HepG2 (cell line): ENCODE results near the gene SERTM1. TPM values are rescaled to one million over a fixed set of nuclear protein-coding genes. Genes with fewer than 3 reads are reported as not detected.

ENCODE experiments used
- ATAC-seq: fragments of 200-7000 bp; cut with Tn5 transposase; 3 replicates; pipeline ENCODE4 v1.9.1; 2020; ENCODE audit warnings: mild to moderate bottlenecking, moderate library complexity
- BruUV-seq: library from RNA; stranded (reverse); fragments of 400-500 nt; replicated peaks from 2 replicates; lab custom pipeline; 2021; lab: Mats Ljungman, UMichigan
- CTCF ChIA-PET: fragments of 300-600 bp; formaldehyde crosslinking; extraction: SDS; loops from one replicate; lab custom pipeline; 2021; ENCODE audit warnings: low total read pairs, inconsistent platforms, low intra/inter-chr PET ratio; lab: Yijun Ruan, JAX
- POLR2A ChIA-PET: fragments of 350-600 bp; sonication (Branson Sonifier 250); formaldehyde crosslinking; loops from one replicate; lab custom pipeline; 2020; ENCODE audit warnings: antibody characterized with exemption, inconsistent platforms; lab: Yijun Ruan, JAX
- DNase-seq: peaks from one replicate; pipeline ENCODE4 v3.0.0-alpha.2; 2015; ENCODE audit warnings: low spot score
- FAIRE-seq: peaks from 3 replicates; lab custom pipeline; 2011; peaks lifted over from hg19 to GRCh38; lab: Jason Lieb, UNC
- H2AFZ ChIP-seq: one replicate; pipeline ENCODE4 v1.6.1; 2011; ENCODE audit warnings: low read length, inconsistent platforms
- H3K27ac ChIP-seq: fragments of 300-600 bp; 3 replicates; pipeline ENCODE4 v1.8.0; 2011; ENCODE audit warnings: mixed run types, mild to moderate bottlenecking, mixed read lengths, low read length, inconsistent platforms; ENCODE audit not compliant: insufficient read depth; ENCODE audit errors: extremely low read length
- H3K27me3 ChIP-seq, 2 experiments: fragments of 200-600 bp in 1 of 2; 2 replicates in 1 of 2; 3 replicates in 1 of 2; pipeline versions ENCODE4 v1.6.0 to v1.8.0; 2011; ENCODE audit warnings: low read length in 2 of 2, mild to moderate bottlenecking in 2 of 2, moderate library complexity in 2 of 2, inconsistent platforms in 1 of 2; ENCODE audit not compliant: insufficient read depth in 2 of 2, control insufficient read depth in 1 of 2
- H3K36me3 ChIP-seq, 2 experiments: fragments of 200-600 bp in 1 of 2; replicated peaks in 1 of 2; 2 replicates in 1 of 2; 3 replicates in 1 of 2; pipeline versions ENCODE4 v1.5.1 to v1.8.0; 2011; ENCODE audit warnings: low read length in 2 of 2, inconsistent platforms in 1 of 2; ENCODE audit not compliant: insufficient read depth in 2 of 2, control insufficient read depth in 1 of 2
- H3K4me1 ChIP-seq: 2 replicates; pipeline ENCODE4 v1.5.1; 2012; ENCODE audit warnings: low read length, inconsistent platforms; ENCODE audit not compliant: insufficient read depth
- H3K4me2 ChIP-seq: 2 replicates; pipeline ENCODE4 v1.6.0; 2011; ENCODE audit warnings: low read depth, low read length, inconsistent platforms
- H3K4me3 ChIP-seq, 3 experiments: fragments of 200-600 bp in 1 of 3; sonication (generic), shearing (Covaris generic) in 1 of 3; replicated peaks in 1 of 3; 2 replicates each; pipeline ENCODE4 v1.5.1; 2011 to 2016; ENCODE audit warnings: low read length in 3 of 3, inconsistent platforms in 2 of 3, low read depth in 2 of 3, mild to moderate bottlenecking in 2 of 3, control low read depth in 1 of 3, mixed read lengths in 1 of 3; ENCODE audit not compliant: insufficient read depth in 1 of 3
- H3K79me2 ChIP-seq: one replicate; pipeline ENCODE4 v1.6.1; 2011; ENCODE audit warnings: low read length, inconsistent platforms; ENCODE audit not compliant: insufficient read depth
- H3K9ac ChIP-seq: 2 replicates; pipeline ENCODE4 v1.6.0; 2011; ENCODE audit warnings: mild to moderate bottlenecking, low read depth, low read length, inconsistent platforms; ENCODE audit not compliant: insufficient read depth
- H3K9me3 ChIP-seq: 2 replicates; pipeline ENCODE4 v1.5.1; 2012; ENCODE audit warnings: mild to moderate bottlenecking, low read length
- H4K20me1 ChIP-seq: 2 replicates; pipeline ENCODE4 v1.6.0; 2011; ENCODE audit warnings: inconsistent platforms, mild to moderate bottlenecking, low read length, moderate library complexity; ENCODE audit not compliant: insufficient read depth
- CBX2 ChIP-seq, 2 experiments: fragments of 200-600 bp in 1 of 2; sonication (generic); formaldehyde crosslinking in 1 of 2; IDR thresholded peaks; 2 replicates each; pipeline versions ENCODE4 v1.7.0 to v1.8.1; 2018 to 2022; ENCODE audit warnings: low read depth in 2 of 2, low read length in 1 of 2, mild to moderate bottlenecking in 1 of 2, missing genetic modification reagents in 1 of 2
- EZH2 ChIP-seq: conservative IDR thresholded peaks from 2 replicates; pipeline ENCODE4 v1.6.1; 2012; ENCODE audit warnings: mild to moderate bottlenecking, low read depth, low read length, moderate library complexity
- FOXA3 ChIP-seq: IDR thresholded peaks from 2 replicates; pipeline ENCODE4 v1.6.1; 2016; ENCODE audit warnings: missing genetic modification reagents, missing compliant biosample characterization
- GATAD1 ChIP-seq: IDR thresholded peaks from 2 replicates; pipeline ENCODE4 v1.6.1; 2016; ENCODE audit warnings: missing genetic modification reagents, missing compliant biosample characterization
- IRX3 ChIP-seq: sonication (generic); formaldehyde crosslinking; IDR thresholded peaks from 2 replicates; pipeline ENCODE4 v1.8.1; 2023; ENCODE audit warnings: mild to moderate bottlenecking, low read depth, missing genetic modification reagents, borderline replicate concordance
- NCOA1 ChIP-seq: sonication (generic); formaldehyde crosslinking; IDR thresholded peaks from 2 replicates; pipeline ENCODE4 v1.9.0; 2021; ENCODE audit warnings: missing genetic modification reagents
- NFIC ChIP-seq: IDR thresholded peaks from 2 replicates; pipeline ENCODE4 v1.6.1; 2012; ENCODE audit warnings: mild to moderate bottlenecking, low read length, inconsistent platforms
- PITX1 ChIP-seq: sonication (generic); formaldehyde crosslinking; IDR thresholded peaks from 2 replicates; pipeline ENCODE4 v1.5.1; 2020; ENCODE audit warnings: mild to moderate bottlenecking, missing genetic modification reagents
- TRIM24 ChIP-seq: sonication (generic); formaldehyde crosslinking; IDR thresholded peaks from 2 replicates; pipeline ENCODE4 v1.8.0; 2022; ENCODE audit warnings: mild to moderate bottlenecking, missing genetic modification reagents
- ZBTB20 ChIP-seq: sonication (generic); formaldehyde crosslinking; IDR thresholded peaks from 2 replicates; pipeline ENCODE4 v1.8.1; 2023; ENCODE audit warnings: missing genetic modification reagents, low read depth, mild to moderate bottlenecking, borderline replicate concordance
- ZBTB7A ChIP-seq: sonication (generic); formaldehyde crosslinking; IDR thresholded peaks from 2 replicates; pipeline ENCODE4 v1.8.0; 2022; ENCODE audit warnings: mild to moderate bottlenecking, missing genetic modification reagents
- ZNF234 ChIP-seq: sonication (generic); formaldehyde crosslinking; conservative IDR thresholded peaks from 2 replicates; pipeline ENCODE4 v1.5.1; 2020; ENCODE audit warnings: mild to moderate bottlenecking, missing genetic modification reagents
- ZNF263 ChIP-seq: sonication (generic); formaldehyde crosslinking; IDR thresholded peaks from 2 replicates; pipeline ENCODE4 v1.4.0; 2020; ENCODE audit warnings: missing genetic modification reagents
- ZNF678 ChIP-seq: sonication (generic); formaldehyde crosslinking; IDR thresholded peaks from 2 replicates; pipeline ENCODE4 v1.4.0; 2020; ENCODE audit warnings: mild to moderate bottlenecking, missing genetic modification reagents
- WGBS: methylation state at CpG from one replicate; pipeline ENCODE4 v1.1.6; 2017; ENCODE audit warnings: low lambda C conversion rate; 5-methylcytosine and 5-hydroxymethylcytosine counted together
- in situ Hi-C: cut with HindIII; loops from 2 replicates; pipeline ENCODE4 v1.10.0; 2017; ENCODE audit warnings: low pct_unique_long_range_greater_than_20kb; ENCODE audit not compliant: extremely low pct_ligation_motif_present
- intact Hi-C: fragments of 100-400 bp; cut with micrococcal nuclease; formaldehyde crosslinking; loops from one replicate; pipeline ENCODE4 v1.10.0; 2022; ENCODE audit not compliant: unreplicated experiment
- polyA plus RNA-seq, 8 experiments: library from polyadenylated mRNA; depleted of rRNA in 3 of 8; stranded (reverse) in 7 of 8; unstranded in 1 of 8; fragments of >200 nt; fragmentation: Illumina TruSeq in 4 of 8; extraction: Trizol in 4 of 8; gene quantifications; 2 replicates each; pipeline versions ENCODE4 v1.2.1 to v1.2.3, GENCODE V29; 2011 to 2016; ENCODE audit warnings: low read depth in 4 of 8, missing spikeins in 1 of 8, mixed read lengths in 1 of 8; ENCODE audit not compliant: insufficient read depth in 1 of 8
- total RNA-seq, 5 experiments: library from RNA; depleted of rRNA; stranded (reverse); fragments of >200 nt; fragmentation: Illumina TruSeq; extraction: Trizol; gene quantifications; 2 replicates each; pipeline ENCODE4 v1.2.3, GENCODE V29; 2016; ENCODE audit warnings: low read depth in 1 of 5
- TF ChIP-seq, protein P1 (sequence below): sonication (generic); formaldehyde crosslinking; IDR thresholded peaks from 2 replicates; pipeline ENCODE4 v1.8.0; 2022; ENCODE audit warnings: mild to moderate bottlenecking, missing genetic modification reagents, borderline replicate concordance
- TF ChIP-seq, protein P2 (sequence below), 2 experiments: sonication (generic) in 1 of 2; formaldehyde crosslinking in 1 of 2; IDR thresholded peaks; 2 replicates each; pipeline versions ENCODE4 v1.5.1 to v1.6.1; 2011 to 2020; ENCODE audit warnings: borderline replicate concordance in 1 of 2, low read depth in 1 of 2, low read length in 1 of 2, mild to moderate bottlenecking in 1 of 2, missing genetic modification reagents in 1 of 2, moderate library complexity in 1 of 2

SERTM1 gene
- total and polyA plus RNA-seq, 2 of the 13 experiments (the other 11 are each of a cell fraction or from before 2014, with no cell fraction given), result not detected

DNA sequence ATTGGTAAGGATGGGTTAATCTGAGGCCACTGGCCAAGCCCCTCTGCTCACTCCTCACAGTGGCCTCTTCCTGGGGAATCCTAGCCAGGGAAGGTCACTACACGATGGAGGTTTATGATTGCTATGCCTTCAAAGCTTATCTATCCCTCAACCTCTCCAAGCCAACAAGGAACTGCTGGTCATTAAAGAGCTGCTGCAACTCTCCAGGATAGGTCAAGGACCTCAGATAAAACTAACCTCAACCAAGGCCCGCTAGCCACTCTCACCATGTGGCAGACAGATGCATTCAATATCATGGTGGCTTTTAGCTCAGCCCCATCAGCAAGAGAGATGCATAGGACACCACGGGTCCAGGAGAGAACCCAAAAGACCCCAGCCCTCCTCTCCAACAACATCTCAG, 71.6 kb downstream of the SERTM1 start:
- no peak overlapping the region for H3K4me3 ChIP-seq
- no peak for FAIRE-seq
- intact Hi-C loops, result no loop called here
- WGBS, result 0% methylated on average over 1 of the region's 3 CpGs
- H2AFZ ChIP-seq, result no peak overlapping the region
- H3K9ac ChIP-seq, result no peak overlapping the region
- no peak overlapping the region for H3K4me2 ChIP-seq
- ATAC-seq, result no peak
- H3K4me1 ChIP-seq, result no peaks in the 10 kb centered on the region
- ChIA-PET CTCF (no interaction called here), POLR2A (no interaction called here)
- H3K27ac ChIP-seq, result no peak overlapping the region
- no peaks in the 10 kb centered on the region for H3K79me2 ChIP-seq
- peaks cover 0 to 3% of the 10 kb centered on the region in 2 experiments; a peak in 1 of 5 replicates for H3K27me3 ChIP-seq
- no peaks in the 10 kb centered on the region for H3K9me3 ChIP-seq
- BruUV-seq, result no TSS peak
- TF ChIP-seq ZNF263 (CRISPR knock-in tag) (no peak), NCOA1 (CRISPR knock-in tag) (no peak), FOXA3 (CRISPR knock-in tag) (no peak), ZBTB7A (CRISPR knock-in tag) (no peak)
- TF ChIP-seq, protein P1, sequence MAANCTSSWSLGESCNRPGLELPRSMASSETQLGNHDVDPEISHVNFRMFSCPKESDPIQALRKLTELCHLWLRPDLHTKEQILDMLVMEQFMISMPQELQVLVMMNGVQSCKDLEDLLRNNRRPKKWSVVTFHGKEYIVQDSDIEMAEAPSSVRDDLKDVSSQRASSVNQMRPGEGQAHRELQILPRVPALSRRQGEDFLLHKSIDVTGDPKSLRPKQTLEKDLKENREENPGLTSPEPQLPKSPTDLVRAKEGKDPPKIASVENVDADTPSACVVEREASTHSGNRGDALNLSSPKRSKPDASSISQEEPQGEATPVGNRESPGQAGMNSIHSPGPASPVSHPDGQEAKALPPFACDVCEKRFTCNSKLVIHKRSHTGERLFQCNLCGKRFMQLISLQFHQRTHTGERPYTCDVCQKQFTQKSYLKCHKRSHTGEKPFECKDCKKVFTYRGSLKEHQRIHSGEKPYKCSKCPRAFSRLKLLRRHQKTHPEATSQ (CRISPR knock-in tag), result no peak
- H4K20me1 ChIP-seq, result no peaks in the 10 kb centered on the region
- H3K36me3 ChIP-seq, result no peaks in the 10 kb centered on the region
- DNase-seq, result no peak
- in situ Hi-C loops, result loop anchor here (25.0 kb wide), 1 partner anchor 758 kb away; no protein-coding TSS in a partner anchor

DNA sequence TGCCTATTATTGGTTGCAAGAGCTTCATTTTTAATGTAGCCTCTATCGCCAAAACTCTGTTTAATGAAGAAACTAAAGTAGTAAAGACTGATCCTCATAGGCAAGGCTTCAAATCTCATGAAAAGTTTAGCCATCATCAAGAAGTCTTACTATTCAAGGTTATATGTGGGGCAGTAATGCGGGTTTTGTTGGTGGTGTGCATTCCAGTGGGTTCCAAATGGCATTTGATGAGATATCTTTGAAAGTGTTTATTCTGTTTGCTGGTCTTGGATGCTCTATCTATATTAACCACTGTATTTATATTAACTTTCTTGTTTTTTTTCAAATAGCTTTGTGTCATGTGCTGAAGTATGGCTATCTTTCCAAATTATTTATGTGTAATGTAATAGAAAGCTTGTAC, 72.2 kb downstream of the SERTM1 start:
- no peak overlapping the region for H3K4me3 ChIP-seq
- no peak overlapping the region for H3K27ac ChIP-seq
- FAIRE-seq (no peak), ATAC-seq (no peak), DNase-seq (no peak)
- no peak overlapping the region for H2AFZ ChIP-seq
- intact Hi-C loops (no loop called here), in situ Hi-C loops (loop anchor here (25.0 kb wide), 1 partner anchor 759 kb away; no protein-coding TSS in a partner anchor)
- no peaks in the 10 kb centered on the region for H3K4me1 ChIP-seq
- no peak overlapping the region for H3K9ac ChIP-seq
- H3K79me2 ChIP-seq, result no peaks in the 10 kb centered on the region
- H4K20me1 ChIP-seq, result no peaks in the 10 kb centered on the region
- H3K4me2 ChIP-seq, result no peak overlapping the region
- WGBS, result 3% methylated on average over 2 of the region's 2 CpGs
- H3K9me3 ChIP-seq, result no peaks in the 10 kb centered on the region
- no peaks in the 10 kb centered on the region for H3K36me3 ChIP-seq
- POLR2A ChIA-PET, result no interaction called here
- no TSS peak for BruUV-seq
- H3K27me3 ChIP-seq, result peaks cover 0 to 3% of the 10 kb centered on the region in 2 experiments; a peak in 1 of 5 replicates
- CTCF ChIA-PET, result no interaction called here
- TF ChIP-seq CBX2 (IDR thresholded peaks at IDR 0.05; ENCODE audit: low read depth, low read length) (no peak), CBX2 (CRISPR knock-in tag; IDR thresholded peaks at IDR 0.05; ENCODE audit: low read depth) (no peak), ZNF234 (no peak), NFIC (no peak), PITX1 (no peak), EZH2 (no peak), ZNF678 (CRISPR knock-in tag) (no peak), GATAD1 (CRISPR knock-in tag) (no peak), TRIM24 (CRISPR knock-in tag) (no peak), ZBTB20 (CRISPR knock-in tag) (no peak), IRX3 (no peak)
- TF ChIP-seq, protein P2, sequence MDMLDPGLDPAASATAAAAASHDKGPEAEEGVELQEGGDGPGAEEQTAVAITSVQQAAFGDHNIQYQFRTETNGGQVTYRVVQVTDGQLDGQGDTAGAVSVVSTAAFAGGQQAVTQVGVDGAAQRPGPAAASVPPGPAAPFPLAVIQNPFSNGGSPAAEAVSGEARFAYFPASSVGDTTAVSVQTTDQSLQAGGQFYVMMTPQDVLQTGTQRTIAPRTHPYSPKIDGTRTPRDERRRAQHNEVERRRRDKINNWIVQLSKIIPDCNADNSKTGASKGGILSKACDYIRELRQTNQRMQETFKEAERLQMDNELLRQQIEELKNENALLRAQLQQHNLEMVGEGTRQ (IDR thresholded peaks at IDR 0.05; ENCODE audit: low read depth, low read length), result no peak
- TF ChIP-seq, protein P2 (CRISPR knock-in tag; IDR thresholded peaks at IDR 0.05; ENCODE audit: borderline replicate concordance), result no peak
